D721Med (cell line): ENCODE results near the gene IMPDH1.

Experiments
- DNase-seq: peaks from one replicate; pipeline ENCODE4 v3.0.0; 2011; ENCODE audit warnings: low spot score; ENCODE audit not compliant: insufficient read length
- FAIRE-seq: peaks from 2 replicates; lab custom pipeline; 2011; peaks lifted over from hg19 to GRCh38; lab: Jason Lieb, UNC
- TF ChIP-seq, protein P1 (sequence below): IDR thresholded peaks from 2 replicates; pipeline ENCODE4 v1.5.1; 2012; ENCODE audit warnings: mild to moderate bottlenecking, control low read depth; ENCODE audit not compliant: insufficient read depth; ENCODE audit errors: missing control alignments

IMPDH1 gene

DNA sequence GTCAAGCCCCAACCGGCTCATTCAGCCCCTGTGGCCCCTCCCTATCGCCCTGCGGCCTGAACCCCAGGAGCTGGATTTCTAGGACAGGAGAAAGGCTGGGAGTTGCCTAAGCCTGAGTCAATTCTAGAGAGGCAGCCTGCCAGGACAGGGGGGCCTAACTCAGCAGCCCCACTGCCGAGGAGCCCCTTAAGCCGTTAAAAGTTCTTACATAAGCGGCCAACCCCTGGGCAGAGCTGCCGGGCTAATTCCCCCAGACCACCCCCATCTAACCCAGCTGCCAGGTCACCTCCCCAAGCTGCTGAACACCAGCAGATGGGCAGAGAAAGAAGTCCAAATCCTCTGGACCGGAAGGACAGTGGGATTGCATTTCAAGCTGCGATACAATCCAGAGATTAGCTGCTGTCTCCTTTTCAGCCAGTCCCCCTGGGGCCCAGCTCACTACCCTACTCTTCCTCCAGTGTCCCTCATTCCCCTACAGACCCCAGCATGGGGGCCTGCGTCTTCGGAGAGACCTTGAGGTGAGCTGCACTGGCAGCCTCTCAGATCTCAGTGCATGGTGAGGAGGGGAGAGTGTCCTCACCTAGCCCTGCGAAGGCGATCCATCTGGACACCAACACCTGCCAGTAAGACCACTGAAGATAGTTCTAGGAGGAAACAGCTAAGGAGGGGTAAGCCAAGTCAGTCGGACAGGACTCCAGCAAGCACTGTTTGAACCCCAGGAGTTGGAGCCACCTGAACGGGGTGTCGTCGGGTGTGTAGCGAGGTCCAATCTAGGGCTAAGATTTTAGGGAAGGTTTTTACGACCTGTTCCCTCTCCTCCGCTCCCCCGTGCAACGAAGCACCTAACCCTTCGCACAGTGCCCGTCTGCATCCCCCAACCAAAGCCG is 830 bp downstream of the IMPDH1 start:
- FAIRE-seq: peak; percentile 58
- TF ChIP-seq, protein P1, sequence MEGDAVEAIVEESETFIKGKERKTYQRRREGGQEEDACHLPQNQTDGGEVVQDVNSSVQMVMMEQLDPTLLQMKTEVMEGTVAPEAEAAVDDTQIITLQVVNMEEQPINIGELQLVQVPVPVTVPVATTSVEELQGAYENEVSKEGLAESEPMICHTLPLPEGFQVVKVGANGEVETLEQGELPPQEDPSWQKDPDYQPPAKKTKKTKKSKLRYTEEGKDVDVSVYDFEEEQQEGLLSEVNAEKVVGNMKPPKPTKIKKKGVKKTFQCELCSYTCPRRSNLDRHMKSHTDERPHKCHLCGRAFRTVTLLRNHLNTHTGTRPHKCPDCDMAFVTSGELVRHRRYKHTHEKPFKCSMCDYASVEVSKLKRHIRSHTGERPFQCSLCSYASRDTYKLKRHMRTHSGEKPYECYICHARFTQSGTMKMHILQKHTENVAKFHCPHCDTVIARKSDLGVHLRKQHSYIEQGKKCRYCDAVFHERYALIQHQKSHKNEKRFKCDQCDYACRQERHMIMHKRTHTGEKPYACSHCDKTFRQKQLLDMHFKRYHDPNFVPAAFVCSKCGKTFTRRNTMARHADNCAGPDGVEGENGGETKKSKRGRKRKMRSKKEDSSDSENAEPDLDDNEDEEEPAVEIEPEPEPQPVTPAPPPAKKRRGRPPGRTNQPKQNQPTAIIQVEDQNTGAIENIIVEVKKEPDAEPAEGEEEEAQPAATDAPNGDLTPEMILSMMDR: no peak

DNA sequence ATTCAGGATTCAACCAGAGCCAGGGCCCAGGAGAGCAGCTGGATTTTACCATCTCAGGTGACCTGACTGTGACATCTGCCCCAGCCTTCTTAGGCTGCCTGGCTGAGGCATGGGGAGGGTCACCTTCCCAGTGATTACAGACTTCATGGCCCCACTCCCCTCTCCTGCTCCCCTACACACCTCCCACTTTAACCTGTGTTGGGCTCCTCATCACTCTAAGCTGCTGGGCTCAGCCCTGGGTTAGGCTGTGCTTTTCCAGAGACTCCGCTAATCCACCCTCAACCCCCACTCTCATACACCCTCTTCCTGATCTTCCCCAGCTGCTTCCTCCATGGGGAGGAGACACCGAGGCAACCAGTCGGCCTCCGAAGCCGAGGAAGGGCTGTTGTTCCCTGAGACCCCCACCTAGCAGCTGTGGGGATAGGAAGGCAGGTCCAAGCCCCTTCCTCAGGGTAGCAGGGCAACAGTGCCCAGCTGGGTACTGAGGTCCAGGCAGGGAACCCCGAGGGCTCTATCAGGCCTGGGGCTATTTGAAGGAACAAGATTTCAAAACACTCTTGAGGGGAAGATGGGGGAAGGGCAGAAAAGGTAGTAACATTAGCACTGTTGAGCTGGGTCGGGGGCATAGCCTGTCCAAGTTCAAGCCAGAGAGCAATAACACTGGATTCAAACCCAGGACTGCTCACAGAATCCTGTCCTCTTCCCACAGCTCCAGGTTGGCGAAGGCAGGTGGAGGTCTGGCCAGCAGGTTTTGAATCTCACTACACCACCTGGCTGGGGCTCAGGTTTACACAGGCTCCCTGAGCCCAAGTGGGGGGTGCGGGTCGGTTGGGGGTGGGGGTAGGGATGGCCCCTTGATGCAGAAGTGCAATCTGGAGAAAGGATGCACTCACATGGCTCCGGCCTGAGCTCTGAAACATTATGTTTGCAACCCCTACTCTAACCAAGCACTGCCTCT is 1.8 kb downstream of the IMPDH1 start:
- DNase-seq (no peak), FAIRE-seq (no peak)
- TF ChIP-seq, protein P1: no peak

More for the DNA sequence above, 830 bp downstream of the IMPDH1 start:
- peak; percentile 70 for DNase-seq

DNA sequence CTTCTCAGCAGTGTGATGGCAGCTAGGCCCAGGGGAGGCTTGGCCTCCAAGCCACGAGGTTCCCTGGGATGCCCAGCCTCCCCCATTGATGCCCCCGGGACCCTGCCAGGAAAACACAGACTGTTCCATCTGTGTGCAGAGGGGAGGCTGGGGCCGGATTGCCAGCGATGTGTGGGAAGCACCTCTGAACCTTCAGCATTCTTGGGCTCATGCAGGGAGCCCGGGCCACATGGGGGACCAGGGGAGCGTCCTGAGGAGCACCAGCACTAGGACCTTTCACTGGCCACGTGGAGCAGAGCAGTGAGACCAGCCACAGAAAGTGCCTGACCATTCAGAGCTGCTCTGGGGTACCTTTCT is 2.6 kb downstream of the IMPDH1 start:
- TF ChIP-seq, protein P1: no peak
- DNase-seq (no peak), FAIRE-seq (no peak)

DNA sequence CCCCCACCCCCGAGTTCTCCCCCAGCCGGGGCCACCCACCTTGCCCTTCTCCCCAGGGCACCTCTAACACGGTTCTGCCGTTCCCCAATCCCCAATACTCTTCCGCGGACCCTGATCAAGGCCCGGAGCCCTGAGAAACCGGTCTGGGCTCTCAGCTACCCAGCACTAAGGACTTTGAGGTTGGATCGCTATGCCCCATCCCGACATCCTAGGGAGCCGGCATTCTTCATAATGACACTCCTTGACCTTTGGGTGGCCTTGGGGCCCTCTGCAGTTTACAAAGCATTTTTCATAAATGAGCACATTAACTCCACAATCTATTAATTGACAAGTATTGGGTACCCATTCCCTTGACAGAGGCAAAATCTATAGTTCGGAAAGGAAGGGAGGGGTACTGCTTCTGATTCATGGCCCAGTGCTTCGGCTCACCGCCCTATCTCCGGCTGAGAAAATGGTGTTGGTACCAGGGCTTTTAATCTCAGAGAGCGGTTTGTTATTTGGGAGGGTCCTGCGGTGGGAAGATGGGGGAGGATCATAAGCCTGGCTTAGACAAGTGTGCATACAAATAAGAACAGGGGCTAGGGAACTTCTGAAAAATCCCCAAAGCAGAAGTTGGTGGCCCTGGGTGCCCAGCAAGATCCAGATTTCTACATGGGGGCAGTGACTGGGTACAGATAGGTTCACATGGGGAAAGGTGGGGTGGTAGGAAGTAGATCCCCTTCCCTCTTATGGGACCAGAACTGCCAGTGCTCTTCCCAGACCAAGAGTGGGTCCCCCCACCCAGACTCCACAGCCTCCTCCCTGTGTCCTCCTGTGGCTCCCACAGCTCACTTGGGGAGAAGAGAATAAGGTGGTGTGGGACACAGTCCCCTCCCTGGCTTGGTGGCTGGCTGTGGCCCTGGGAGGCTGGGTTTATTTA is 3.2 kb downstream of the IMPDH1 start:
- FAIRE-seq (no peak), DNase-seq (no peak)
- TF ChIP-seq, protein P1: no peak

DNA sequence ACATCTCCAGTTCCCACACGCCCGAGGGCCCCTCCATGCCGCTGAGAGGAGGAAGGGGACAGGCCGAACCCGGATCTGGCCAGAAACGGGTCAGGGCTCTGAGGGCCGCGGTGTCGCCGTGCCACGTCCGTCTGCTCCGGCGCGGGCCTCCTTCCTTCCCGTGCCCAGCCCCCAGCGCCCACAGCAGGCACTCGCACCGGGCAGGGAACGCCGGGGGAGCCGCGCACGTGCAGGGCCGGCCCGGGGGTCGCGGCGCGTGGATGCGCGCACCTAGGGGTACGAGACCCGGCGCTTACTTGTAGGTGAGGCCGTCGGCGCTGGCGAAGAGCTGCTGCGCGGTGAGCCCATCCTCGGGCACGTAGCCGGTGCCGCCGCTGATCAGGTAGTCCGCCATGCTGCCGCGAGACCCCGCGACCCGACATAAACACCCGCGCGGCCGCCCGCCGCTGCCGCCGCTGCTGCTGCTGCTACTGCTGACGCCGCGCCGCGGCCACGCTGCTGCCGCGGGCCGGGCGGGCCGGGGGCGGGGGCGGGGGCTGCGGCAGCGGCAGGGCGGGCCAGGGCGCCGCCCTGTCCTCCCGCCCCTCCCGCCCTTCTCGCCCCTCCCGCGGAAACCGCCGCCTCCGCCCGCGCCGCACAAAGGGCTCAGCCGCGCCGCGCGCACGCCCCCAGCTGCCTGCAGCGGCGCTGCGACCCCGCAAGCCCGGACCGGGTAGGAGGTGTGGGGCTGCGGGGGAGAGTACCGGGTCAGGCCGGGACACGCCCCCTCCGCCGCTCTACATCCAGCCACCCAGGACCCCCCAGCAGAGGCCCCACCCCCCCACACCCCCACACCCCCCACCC is 4.1 kb downstream of the IMPDH1 start:
- FAIRE-seq (no peak), DNase-seq (no peak)
- TF ChIP-seq, protein P1: no peak
